Ovary (tissue), 3 donors: Measurements from ENCODE around the gene ARID5A.

Experiments used
- CTCF ChIP-seq, 3 donors: fragments of 450-650 bp in 2 of 3; fragments of 200-600 bp in 1 of 3; IDR thresholded peaks; one replicate each; pipeline versions ENCODE4 v1.5.1 to v1.8.0; 2016 to 2022; ENCODE audit warnings: antibody characterized with exemption in 3 of 3, mild to moderate bottlenecking in 1 of 3
- POLR2A ChIP-seq: fragments of 450-650 bp; IDR thresholded peaks from one replicate; pipeline ENCODE4 v1.6.1; 2017; ENCODE audit warnings: antibody characterized with exemption, mild to moderate bottlenecking, moderate library complexity
- donor health status: DM: no; HTN: no; CAD: no.

- TF ChIP-seq POLR2A (no peak), CTCF (IDR thresholded peaks at IDR 0.05) (no peak)
Measured at GRCh38 chr2:96534141-96534540, 2.4 kb upstream of the ARID5A start.
